GM18870 (cell line): ENCODE data around the gene DPCD.

Source experiments
- ATAC-seq: cut with Tn5 transposase; IDR thresholded peaks from one replicate; pipeline ENCODE4 v1.9.1; 2021; ENCODE audit warnings: moderate library complexity; ENCODE audit not compliant: unreplicated experiment

DPCD gene

GRCh38 chr10:101567165-101568006, 20.7 kb upstream of the DPCD start:
- no peak for ATAC-seq

GRCh38 chr10:101568054-101568745, 19.9 kb upstream of the DPCD start:
- ATAC-seq, result no peak

- no peak for ATAC-seq
Observed at GRCh38 chr10:101569323-101569621, 18.8 kb upstream of the DPCD start.

GRCh38 chr10:101569622-101570427, 18.3 kb upstream of the DPCD start:
- ATAC-seq, result no peak

GRCh38 chr10:101570428-101571270, 17.5 kb upstream of the DPCD start:
- ATAC-seq, result no peak

- ATAC-seq, result no peak
Observed at GRCh38 chr10:101571271-101571925, 16.7 kb upstream of the DPCD start.

GRCh38 chr10:101572126-101572525, 16.0 kb upstream of the DPCD start:
- no peak for ATAC-seq

- no peak for ATAC-seq
Observed at GRCh38 chr10:101572785-101573184, 15.3 kb upstream of the DPCD start.

- no peak for ATAC-seq
Observed at GRCh38 chr10:101573885-101574753, 14.0 kb upstream of the DPCD start.

- ATAC-seq, result no peak
Observed at GRCh38 chr10:101575091-101575490, 13.0 kb upstream of the DPCD start.

GRCh38 chr10:101575580-101576210, 12.4 kb upstream of the DPCD start:
- no peak for ATAC-seq

GRCh38 chr10:101576211-101576863, 11.8 kb upstream of the DPCD start:
- no peak for ATAC-seq

GRCh38 chr10:101577121-101577871, 10.8 kb upstream of the DPCD start:
- no peak for ATAC-seq

- no peak for ATAC-seq
Observed at GRCh38 chr10:101578192-101578591, 9.9 kb upstream of the DPCD start.

GRCh38 chr10:101578803-101579515, 9.2 kb upstream of the DPCD start:
- no peak for ATAC-seq

- ATAC-seq, result no peak
Observed at GRCh38 chr10:101579516-101579870, 8.6 kb upstream of the DPCD start.
